Activated T-cell treated with anti-CD3 and anti-CD28 coated beads for 48 hours (primary cell): ENCODE measurements around the gene OR5D14.

Experiments used
- DNase-seq: peaks from one replicate; pipeline ENCODE4 v3.0.0-alpha.2; 2020; ENCODE audit warnings: low read depth

The OR5D14 gene

GRCh38 chr11:55795256-55795655 is at the start of gene OR5D14:
TSS of gene OR5D14 (plus strand) at chr11:55795556. CDS start at chr11:55795556, 0 bp downstream.
- no peak for DNase-seq

- no peak for DNase-seq
Observed at GRCh38 chr11:55773138-55773537, 22.2 kb upstream of the OR5D14 start, which contains the start of gene OR5D13. TSS of gene OR5D13 (plus strand) at chr11:55773438. CDS start at chr11:55773438, 0 bp downstream.

GRCh38 chr11:55791606-55792005 is 3.8 kb upstream of the OR5D14 start:
- DNase-seq: no peak

- DNase-seq: no peak
Observed at GRCh38 chr11:55793321-55793720, 2.0 kb upstream of the OR5D14 start.

DNA sequence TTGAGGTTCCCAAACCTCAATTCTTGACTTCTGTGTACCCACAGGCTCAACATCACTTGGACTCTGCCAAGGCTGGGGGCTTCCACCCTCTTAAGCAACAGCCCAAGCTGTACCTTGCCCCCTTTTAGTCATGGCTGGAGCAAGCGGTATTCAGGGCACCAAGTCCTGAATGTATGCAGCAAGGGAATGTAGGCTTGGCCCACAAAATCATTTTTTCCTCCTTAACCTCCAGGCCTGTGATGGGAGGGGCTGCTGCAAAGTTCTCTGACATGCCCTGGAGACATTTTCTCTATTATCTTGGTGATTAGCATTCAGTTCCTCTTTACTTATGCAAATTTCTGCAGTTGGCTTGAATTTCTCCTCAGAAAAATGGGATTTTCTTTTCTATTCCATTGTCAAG is 10.9 kb downstream of the OR5D14 start:
- DNase-seq: no peak

- no peak for DNase-seq
Observed at GRCh38 chr11:55811067-55811466, 15.7 kb downstream of the OR5D14 start, which contains the start of gene OR5L1. TSS of gene OR5L1 (plus strand) at chr11:55811367. CDS start at chr11:55811467, 100 bp downstream.

DNA sequence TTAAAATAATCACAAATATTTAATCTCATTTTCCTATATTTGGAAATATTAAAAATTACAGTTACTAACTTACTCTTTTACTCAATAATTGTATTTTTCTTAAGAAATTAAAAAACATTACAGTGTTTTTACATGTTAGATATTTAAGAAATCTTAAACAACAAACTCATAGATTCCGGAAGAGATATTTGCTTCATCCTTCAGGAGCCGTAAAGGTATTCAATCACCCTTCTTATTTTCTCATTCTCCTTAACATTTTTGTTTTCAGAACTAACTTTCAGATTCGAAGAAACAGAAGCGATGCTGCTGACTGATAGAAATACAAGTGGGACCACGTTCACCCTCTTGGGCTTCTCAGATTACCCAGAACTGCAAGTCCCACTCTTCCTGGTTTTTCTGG is 24.0 kb downstream of the OR5D14 start, which contains the start of gene OR5D18:
Gene OR5D18 (plus strand): TSS at position 301 of the 400 bp plus-strand sequence. CDS start 0 bp downstream, at position 301.
- no peak for DNase-seq

DNA sequence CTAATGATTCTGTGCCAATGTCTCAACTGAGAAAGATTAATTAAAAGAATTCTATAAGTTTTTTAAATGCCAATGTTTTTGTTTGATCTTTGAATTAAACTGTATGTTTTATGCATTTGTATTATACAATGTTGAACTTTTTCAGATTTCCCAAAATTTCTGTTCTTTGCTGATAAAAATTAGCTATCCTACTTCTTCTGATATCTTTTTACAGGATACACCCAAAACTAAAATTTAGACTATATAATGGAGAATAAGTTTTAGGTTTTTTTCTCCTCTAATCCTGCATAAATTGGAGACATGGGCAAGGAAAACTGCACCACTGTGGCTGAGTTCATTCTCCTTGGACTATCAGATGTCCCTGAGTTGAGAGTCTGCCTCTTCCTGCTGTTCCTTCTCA is 31.6 kb downstream of the OR5D14 start, which contains the start of gene OR5L2:
Gene OR5L2 (plus strand): TSS at position 301 of the 400 bp plus-strand sequence. CDS start 0 bp downstream, at position 301.
- DNase-seq: no peak

GRCh38 chr11:55838452-55838851 is 43.1 kb downstream of the OR5D14 start, which contains the start of gene OR5D16:
TSS of gene OR5D16 (plus strand) at chr11:55838752. CDS start at chr11:55838752, 0 bp downstream.
- DNase-seq: no peak
